ENCODE measurements around the gene SLC16A10. TPM values are rescaled to one million over a fixed set of nuclear protein-coding genes. Genes with fewer than 3 reads are reported as not detected.

SLC16A10 gene
- total and polyA plus RNA-seq, 2 experiments from 2014 or later: not detected

GRCh38 chr6:111258010-111258409, 170.7 kb downstream of the SLC16A10 start:
- in situ Hi-C loops (cut with MboI): no loop called here
- H3K36me3 ChIP-seq (ENCODE audit: low read depth): no peaks in the 10 kb centered on the region
- peaks cover 11% of the 10 kb centered on the region; the same call in 1 of the 2 replicates for H3K4me1 ChIP-seq (ENCODE audit: insufficient read depth)
- no peaks in the 10 kb centered on the region for H4K20me1 ChIP-seq (ENCODE audit: insufficient read depth)
- peaks cover 31% of the 10 kb centered on the region for H3K79me2 ChIP-seq (ENCODE audit: insufficient read depth)
- TF ChIP-seq EZH2 (IDR thresholded peaks at IDR 0.05; ENCODE audit: insufficient read depth, poor library complexity, severe bottlenecking) (no peak), EZH2phosphoT487 (IDR thresholded peaks at IDR 0.05; ENCODE audit: insufficient read depth, low read depth) (no peak)
- H3K9me3 ChIP-seq (ENCODE audit: low read depth): no peaks in the 10 kb centered on the region
- DNase-seq: no peak
- H3K9me2 ChIP-seq (ENCODE audit: insufficient read depth): no peaks in the 10 kb centered on the region
- no peak overlapping the region for H3K9ac ChIP-seq
- H3F3A ChIP-seq (ENCODE audit: insufficient read depth): no peaks in the 10 kb centered on the region
- H3K4me3 ChIP-seq: no peak overlapping the region
- H3K27me3 ChIP-seq (replicated peaks; ENCODE audit: insufficient read depth): no peaks in the 10 kb centered on the region
- 86 to 88% methylated on average over 13 of the region's 13 CpGs for WGBS, 2 experiments (ENCODE audit: low coverage in 1 of 2, low lambda C conversion rate in 2 of 2, missing lambda C conversion rate in 2 of 2)
- no peak overlapping the region for H3K4me2 ChIP-seq (ENCODE audit: unreplicated experiment)
- H2AFZ ChIP-seq: peak overlapping the region; percentile 86; the same call in 1 of the 2 replicates
- H3K27ac ChIP-seq: no peak overlapping the region

DNA sequence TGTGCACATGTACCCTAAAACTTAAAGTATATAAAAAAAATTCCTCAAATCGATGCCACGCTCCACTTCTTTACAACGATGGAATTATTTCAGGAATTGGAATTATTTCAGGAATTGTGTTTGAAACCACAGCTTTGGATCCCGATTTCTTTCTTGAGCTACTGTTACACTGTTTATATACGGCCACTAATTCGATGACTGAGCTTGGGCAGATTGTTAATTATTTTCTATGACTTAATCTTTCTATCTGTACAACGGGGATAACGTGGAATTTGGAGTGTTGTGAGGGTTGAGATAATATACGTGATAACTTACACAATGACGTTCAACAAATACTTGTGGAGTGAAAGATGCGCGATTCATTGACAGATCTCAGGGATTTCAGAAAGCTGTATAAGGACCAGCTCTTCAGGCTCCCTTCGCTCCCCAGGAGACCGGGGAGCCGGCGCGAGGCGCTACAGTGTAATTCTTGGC, 171.3 kb downstream of the SLC16A10 start:
- no peaks in the 10 kb centered on the region for H3K9me3 ChIP-seq (ENCODE audit: low read depth)
- H3K79me2 ChIP-seq (ENCODE audit: insufficient read depth): peaks cover 31% of the 10 kb centered on the region
- DNase-seq: peak; percentile 57
- TF ChIP-seq EZH2 (IDR thresholded peaks at IDR 0.05; ENCODE audit: insufficient read depth, poor library complexity, severe bottlenecking) (no peak), EZH2phosphoT487 (IDR thresholded peaks at IDR 0.05; ENCODE audit: insufficient read depth, low read depth) (no peak)
- H3K4me3 ChIP-seq: peak overlapping the region; percentile 89
- peak overlapping the region; percentile 83 for H3K9ac ChIP-seq
- peak overlapping the region; percentile 82 for H3K4me2 ChIP-seq (ENCODE audit: unreplicated experiment)
- no peaks in the 10 kb centered on the region for H3K9me2 ChIP-seq (ENCODE audit: insufficient read depth)
- no peaks in the 10 kb centered on the region for H3K27me3 ChIP-seq (replicated peaks; ENCODE audit: insufficient read depth)
- H4K20me1 ChIP-seq (ENCODE audit: insufficient read depth): no peaks in the 10 kb centered on the region
- WGBS, 2 experiments (ENCODE audit: low coverage in 1 of 2, low lambda C conversion rate in 2 of 2, missing lambda C conversion rate in 2 of 2): 1 to 2% methylated on average over 18 of the region's 18 CpGs
- peaks cover 15% of the 10 kb centered on the region for H3K4me1 ChIP-seq (ENCODE audit: insufficient read depth)
- H2AFZ ChIP-seq: peak overlapping the region; percentile 86
- H3K27ac ChIP-seq: peak overlapping the region; percentile 63
- in situ Hi-C loops (cut with MboI): no loop called here
- H3F3A ChIP-seq (ENCODE audit: insufficient read depth): peaks cover 2% of the 10 kb centered on the region
- no peaks in the 10 kb centered on the region for H3K36me3 ChIP-seq (ENCODE audit: low read depth)

DNA sequence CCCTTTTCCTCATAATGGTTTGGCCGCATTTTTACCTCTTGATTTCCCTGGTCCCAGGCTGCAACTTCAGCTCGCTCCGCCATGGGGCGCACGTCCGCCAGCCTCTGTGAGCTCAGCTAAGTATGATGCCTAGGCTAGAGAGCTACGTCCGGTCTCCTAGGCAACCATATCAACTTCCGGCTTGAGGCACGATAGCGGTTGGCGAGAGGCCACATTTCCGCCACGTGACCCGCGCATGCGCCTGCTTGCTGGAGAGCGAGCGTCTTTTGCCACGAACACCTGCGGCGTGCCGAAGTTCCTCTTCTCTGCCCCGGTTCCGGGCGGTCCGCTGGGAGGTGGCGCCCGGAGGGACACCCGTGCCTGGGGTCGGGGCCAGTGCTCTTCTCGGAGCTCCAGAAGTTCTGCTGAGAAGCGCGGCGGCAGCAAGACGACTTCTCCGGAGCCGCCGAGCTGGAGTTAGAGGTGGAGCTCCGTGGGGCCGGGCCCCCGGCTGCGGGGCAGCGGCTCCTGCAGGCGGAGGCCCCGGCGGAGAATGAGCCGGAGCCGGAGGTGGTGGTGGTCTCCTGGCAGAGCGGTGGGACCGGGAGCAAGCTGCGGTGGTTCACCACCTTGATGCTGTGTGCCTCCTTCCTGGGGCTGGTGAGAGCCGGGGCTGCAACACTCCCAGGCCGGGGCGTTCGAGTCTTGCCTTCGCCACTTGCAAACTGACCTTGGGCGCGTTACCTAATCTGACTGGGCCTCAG, 172.0 kb downstream of the SLC16A10 start:
- H3K4me2 ChIP-seq (ENCODE audit: unreplicated experiment): peak overlapping the region; percentile 82
- 3 to 4% methylated on average over 51 to 55 of the region's 59 CpGs for WGBS, 2 experiments (ENCODE audit: low coverage in 1 of 2, low lambda C conversion rate in 2 of 2, missing lambda C conversion rate in 2 of 2)
- peak overlapping the region; percentile 75 for H3K27ac ChIP-seq
- H3K9me3 ChIP-seq (ENCODE audit: low read depth): no peaks in the 10 kb centered on the region
- peak overlapping the region; percentile 89 for H3K4me3 ChIP-seq
- peak overlapping the region; percentile 91 for H2AFZ ChIP-seq
- H4K20me1 ChIP-seq (ENCODE audit: insufficient read depth): no peaks in the 10 kb centered on the region
- H3F3A ChIP-seq (ENCODE audit: insufficient read depth): peaks cover 8% of the 10 kb centered on the region
- H3K36me3 ChIP-seq (ENCODE audit: low read depth): no peaks in the 10 kb centered on the region
- no peaks in the 10 kb centered on the region for H3K9me2 ChIP-seq (ENCODE audit: insufficient read depth)
- in situ Hi-C loops (cut with MboI): no loop called here
- H3K9ac ChIP-seq: peak overlapping the region; percentile 83
- peaks cover 22% of the 10 kb centered on the region for H3K4me1 ChIP-seq (ENCODE audit: insufficient read depth)
- peak; percentile 100 for DNase-seq
- TF ChIP-seq EZH2 (IDR thresholded peaks at IDR 0.05; ENCODE audit: insufficient read depth, poor library complexity, severe bottlenecking) (no peak), EZH2phosphoT487 (IDR thresholded peaks at IDR 0.05; ENCODE audit: insufficient read depth, low read depth) (no peak)
- no peaks in the 10 kb centered on the region for H3K27me3 ChIP-seq (replicated peaks; ENCODE audit: insufficient read depth)
- peaks cover 31% of the 10 kb centered on the region for H3K79me2 ChIP-seq (ENCODE audit: insufficient read depth)

GRCh38 chr6:111260570-111261298, 173.4 kb downstream of the SLC16A10 start:
- Histone ChIP-seq H4K20me1 (ENCODE audit: insufficient read depth) (no peaks in the 10 kb centered on the region), H3K9me3 (ENCODE audit: low read depth) (no peaks in the 10 kb centered on the region), H3K79me2 (ENCODE audit: insufficient read depth) (peaks cover 31% of the 10 kb centered on the region), H3K9ac (no peak overlapping the region), H3F3A (ENCODE audit: insufficient read depth) (peaks cover 17% of the 10 kb centered on the region), H2AFZ (no peak overlapping the region), H3K4me2 (ENCODE audit: unreplicated experiment) (peak overlapping the region; percentile 76), H3K27ac (no peak overlapping the region), H3K36me3 (ENCODE audit: low read depth) (peaks cover 3% of the 10 kb centered on the region; the same call in 1 of the 2 replicates), H3K4me1 (ENCODE audit: insufficient read depth) (peaks cover 26% of the 10 kb centered on the region), H3K4me3 (0 out of 2 replicates have a peak overlapping the region, but pooled peaks have one; percentile 89), H3K27me3 (replicated peaks; ENCODE audit: insufficient read depth) (no peaks in the 10 kb centered on the region), H3K9me2 (ENCODE audit: insufficient read depth) (no peaks in the 10 kb centered on the region)
- 85 to 89% methylated on average over 10 to 12 of the region's 12 CpGs for WGBS, 2 experiments (ENCODE audit: low coverage in 1 of 2, low lambda C conversion rate in 2 of 2, missing lambda C conversion rate in 2 of 2)
- in situ Hi-C loops (cut with MboI): no loop called here
- peak; percentile 34 for DNase-seq
- TF ChIP-seq EZH2phosphoT487 (IDR thresholded peaks at IDR 0.05; ENCODE audit: insufficient read depth, low read depth) (no peak), EZH2 (IDR thresholded peaks at IDR 0.05; ENCODE audit: insufficient read depth, poor library complexity, severe bottlenecking) (no peak)

All from GM23248 (cell line).